Measurements from ENCODE around the gene MRTFA. TPM values are rescaled to one million over a fixed set of nuclear protein-coding genes. Genes with fewer than 3 reads are reported as not detected.

Gene MRTFA
- total RNA-seq, 2 experiments from 2014 or later = 47.7 to 66.9 TPM

DNA sequence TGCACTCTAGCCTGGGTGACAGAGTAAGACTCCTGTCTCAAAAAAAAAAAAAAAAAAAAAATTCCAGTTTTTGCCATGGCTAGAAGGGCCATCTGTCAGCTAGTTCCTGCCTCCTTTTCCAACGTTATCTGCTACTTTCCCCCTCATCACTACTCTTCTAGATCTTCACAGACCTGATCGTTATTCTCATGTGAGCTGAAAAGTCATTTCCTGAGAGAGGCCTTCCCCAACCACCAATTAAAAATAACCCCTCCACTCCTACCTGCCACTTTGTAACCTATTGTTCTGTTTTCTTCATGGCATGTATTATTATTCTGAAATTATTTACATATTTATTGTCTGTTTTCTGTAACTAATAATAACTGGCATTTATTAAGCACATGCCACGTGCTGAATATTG lies 241.9 kb downstream of the MRTFA start:
- intact Hi-C loops (cut with micrococcal nuclease; ENCODE audit: unreplicated experiment) = no loop called here
- H3K79me2 ChIP-seq (ENCODE audit: insufficient read depth, low read depth, low read length) = 0 out of 2 replicates have a peak, but pooled peaks cover 6% of the 10 kb centered on the region
- H3K9me3 ChIP-seq (ENCODE audit: low read length) = no peaks in the 10 kb centered on the region
- no peak overlapping the region for H3K27ac ChIP-seq (ENCODE audit: low read depth, low read length, poor library complexity, severe bottlenecking)
- H3K4me3 ChIP-seq (ENCODE audit: low read depth, low read length, poor library complexity, severe bottlenecking) = no peak overlapping the region
- ChIA-PET POLR2A (interaction anchor here (0.7 kb wide), 2 partner anchors 9 to 255 kb away, joined by 3 to 4 read pairs; no protein-coding TSS in a partner anchor), CTCF (ENCODE audit: unreplicated experiment) (no interaction called here)
- TF ChIP-seq, protein P1, sequence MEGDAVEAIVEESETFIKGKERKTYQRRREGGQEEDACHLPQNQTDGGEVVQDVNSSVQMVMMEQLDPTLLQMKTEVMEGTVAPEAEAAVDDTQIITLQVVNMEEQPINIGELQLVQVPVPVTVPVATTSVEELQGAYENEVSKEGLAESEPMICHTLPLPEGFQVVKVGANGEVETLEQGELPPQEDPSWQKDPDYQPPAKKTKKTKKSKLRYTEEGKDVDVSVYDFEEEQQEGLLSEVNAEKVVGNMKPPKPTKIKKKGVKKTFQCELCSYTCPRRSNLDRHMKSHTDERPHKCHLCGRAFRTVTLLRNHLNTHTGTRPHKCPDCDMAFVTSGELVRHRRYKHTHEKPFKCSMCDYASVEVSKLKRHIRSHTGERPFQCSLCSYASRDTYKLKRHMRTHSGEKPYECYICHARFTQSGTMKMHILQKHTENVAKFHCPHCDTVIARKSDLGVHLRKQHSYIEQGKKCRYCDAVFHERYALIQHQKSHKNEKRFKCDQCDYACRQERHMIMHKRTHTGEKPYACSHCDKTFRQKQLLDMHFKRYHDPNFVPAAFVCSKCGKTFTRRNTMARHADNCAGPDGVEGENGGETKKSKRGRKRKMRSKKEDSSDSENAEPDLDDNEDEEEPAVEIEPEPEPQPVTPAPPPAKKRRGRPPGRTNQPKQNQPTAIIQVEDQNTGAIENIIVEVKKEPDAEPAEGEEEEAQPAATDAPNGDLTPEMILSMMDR (conservative IDR thresholded peaks at IDR 0.05; ENCODE audit: low read length) = no peak
- no peak for TF ChIP-seq EZH2phosphoT487 (IDR thresholded peaks at IDR 0.05; ENCODE audit: borderline replicate concordance, low read depth, low read length)
- no peaks in the 10 kb centered on the region for H4K20me1 ChIP-seq (ENCODE audit: insufficient read depth, low read length)
- no peak overlapping the region for H2AFZ ChIP-seq (ENCODE audit: low read length)
- BruUV-seq (replicated peaks) = no TSS peak
- H3K4me1 ChIP-seq (ENCODE audit: insufficient read depth, low read length, poor library complexity, severe bottlenecking) = peaks cover 38% of the 10 kb centered on the region
- H3K36me3 ChIP-seq (ENCODE audit: insufficient read depth, low read length) = peaks cover 33% of the 10 kb centered on the region
- H3K4me2 ChIP-seq (ENCODE audit: low read length) = 0 out of 2 replicates have a peak overlapping the region, but pooled peaks have one; percentile 11
- no peaks in the 10 kb centered on the region for H3K9me2 ChIP-seq (ENCODE audit: insufficient read depth, low read length)
- DNase-seq (ENCODE audit: low spot score) = no peak

- Histone ChIP-seq H3K9me3 (ENCODE audit: low read length) (no peaks in the 10 kb centered on the region), H2AFZ (ENCODE audit: low read length) (no peak overlapping the region), H3K27ac (ENCODE audit: low read depth, low read length, poor library complexity, severe bottlenecking) (no peak overlapping the region), H3K4me3 (ENCODE audit: low read depth, low read length, poor library complexity, severe bottlenecking) (no peak overlapping the region), H3K36me3 (ENCODE audit: insufficient read depth, low read length) (peaks cover 46% of the 10 kb centered on the region), H3K79me2 (ENCODE audit: insufficient read depth, low read depth, low read length) (0 out of 2 replicates have a peak, but pooled peaks cover 6% of the 10 kb centered on the region), H3K9me2 (ENCODE audit: insufficient read depth, low read length) (no peaks in the 10 kb centered on the region), H3K4me2 (ENCODE audit: low read length) (no peak overlapping the region), H4K20me1 (ENCODE audit: insufficient read depth, low read length) (no peaks in the 10 kb centered on the region), H3K4me1 (ENCODE audit: insufficient read depth, low read length, poor library complexity, severe bottlenecking) (peaks cover 31% of the 10 kb centered on the region)
- intact Hi-C loops (cut with micrococcal nuclease; ENCODE audit: unreplicated experiment) = no loop called here
- no TSS peak for BruUV-seq (replicated peaks)
- no peak for DNase-seq (ENCODE audit: low spot score)
- TF ChIP-seq EZH2phosphoT487 (IDR thresholded peaks at IDR 0.05; ENCODE audit: borderline replicate concordance, low read depth, low read length) = no peak
- TF ChIP-seq, protein P1 (conservative IDR thresholded peaks at IDR 0.05; ENCODE audit: low read length) = no peak
- ChIA-PET CTCF (ENCODE audit: unreplicated experiment) (interaction anchor here (0.6 kb wide), 1 partner anchor 183 kb away, joined by 4 read pairs; no protein-coding TSS in a partner anchor), POLR2A (interaction anchor here (0.7 to 2.4 kb wide), 3 partner anchors 10 to 33 kb away, joined by 4 to 13 read pairs (median 5); no protein-coding TSS in a partner anchor)
Observed at GRCh38 chr22:40392618-40393017, 243.9 kb downstream of the MRTFA start.

DNA sequence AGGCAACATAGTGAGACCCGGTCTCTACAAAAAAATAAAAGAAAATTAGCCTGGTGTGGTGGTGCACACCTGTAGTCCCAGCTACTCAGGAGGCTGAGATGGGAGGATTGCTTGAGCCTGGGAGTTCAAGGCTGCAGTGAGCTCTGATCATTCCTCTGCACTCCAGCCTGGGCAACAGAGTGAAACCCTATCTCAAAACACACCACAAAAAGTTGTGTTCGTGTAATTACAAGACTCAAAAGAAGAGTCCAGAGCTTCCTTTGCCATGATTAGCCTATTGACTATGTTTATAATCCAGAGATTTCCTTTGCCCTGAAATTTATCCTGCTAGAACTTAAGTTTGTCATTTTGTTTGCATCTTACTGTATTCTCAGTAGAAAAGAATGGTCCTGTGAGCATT lies 245.1 kb downstream of the MRTFA start:
- DNase-seq (ENCODE audit: low spot score) = no peak
- ChIA-PET POLR2A (interaction anchor here (0.6 to 2.4 kb wide), 3 partner anchors 8 to 268 kb away, joined by 4 to 13 read pairs (median 8); no protein-coding TSS in a partner anchor), CTCF (ENCODE audit: unreplicated experiment) (no interaction called here)
- Histone ChIP-seq H3K4me3 (ENCODE audit: low read depth, low read length, poor library complexity, severe bottlenecking) (no peak overlapping the region), H3K9me3 (ENCODE audit: low read length) (no peaks in the 10 kb centered on the region), H3K79me2 (ENCODE audit: insufficient read depth, low read depth, low read length) (peaks cover 17% of the 10 kb centered on the region; the same call in 1 of the 2 replicates), H4K20me1 (ENCODE audit: insufficient read depth, low read length) (no peaks in the 10 kb centered on the region), H3K4me2 (ENCODE audit: low read length) (no peak overlapping the region), H3K27ac (ENCODE audit: low read depth, low read length, poor library complexity, severe bottlenecking) (no peak overlapping the region), H3K9me2 (ENCODE audit: insufficient read depth, low read length) (no peaks in the 10 kb centered on the region), H2AFZ (ENCODE audit: low read length) (no peak overlapping the region), H3K4me1 (ENCODE audit: insufficient read depth, low read length, poor library complexity, severe bottlenecking) (peaks cover 39% of the 10 kb centered on the region), H3K36me3 (ENCODE audit: insufficient read depth, low read length) (peaks cover 36% of the 10 kb centered on the region)
- TF ChIP-seq, protein P1 (conservative IDR thresholded peaks at IDR 0.05; ENCODE audit: low read length) = no peak
- TF ChIP-seq EZH2phosphoT487 (IDR thresholded peaks at IDR 0.05; ENCODE audit: borderline replicate concordance, low read depth, low read length) = no peak
- intact Hi-C loops (cut with micrococcal nuclease; ENCODE audit: unreplicated experiment) = no loop called here
- BruUV-seq (replicated peaks) = no TSS peak
